Measurements from ENCODE around the gene SNAPC2.

Gene SNAPC2

GRCh38 chr19:7903244-7904073, 16.7 kb upstream of the SNAPC2 start, which contains the start of gene MAP2K7:
Gene MAP2K7 (plus strand): TSS chr19:7903877. CDS start chr19:7903945, 68 bp downstream.
- Histone ChIP-seq H3K4me3 (ENCODE audit: low read length) (peak within 1 kb of the TSS; percentile 75), H3K9me3 (replicated peaks; ENCODE audit: insufficient read depth, low read length) (no peaks in the 10 kb centered on the region), H3K4me1 (ENCODE audit: low read length) (peaks cover 14% of the 10 kb centered on the region; the same call in 1 of the 2 replicates), H4K20me1 (ENCODE audit: insufficient read depth, low read length) (peaks cover 19% of the 10 kb centered on the region), H3K79me2 (ENCODE audit: low read length) (peaks cover 50% of the 10 kb centered on the region), H3F3A (ENCODE audit: insufficient read depth, low read length) (no peaks in the 10 kb centered on the region), H3K9me2 (replicated peaks; ENCODE audit: insufficient read depth, low read length) (no peaks in the 10 kb centered on the region), H3K27ac (ENCODE audit: low read length) (no peak within 1 kb of the TSS; the same call in 1 of the 2 replicates), H3K36me3 (replicated peaks; ENCODE audit: insufficient read depth, low read length) (no peaks in the 10 kb centered on the region), H3K27me3 (replicated peaks; ENCODE audit: insufficient read depth, low read length) (peaks cover 17% of the 10 kb centered on the region; the same call in 1 of the 2 replicates), H3K9ac (ENCODE audit: low read length) (peak within 1 kb of the TSS; percentile 65), H3K4me2 (ENCODE audit: low read depth, low read length) (peak within 1 kb of the TSS; percentile 98), H2AFZ (ENCODE audit: low read length) (peak within 1 kb of the TSS; percentile 86)
- DNase-seq = peak; percentile 100
- TF ChIP-seq EZH2 (optimal IDR thresholded peaks at IDR 0.05; ENCODE audit: low read depth, low read length) (no peak), CTCF (IDR thresholded peaks at IDR 0.05; ENCODE audit: low read length) (peak; percentile 84)

- Histone ChIP-seq H2AFZ (ENCODE audit: low read length) (no peak overlapping the region), H4K20me1 (ENCODE audit: insufficient read depth, low read length) (peaks cover 19% of the 10 kb centered on the region), H3K27me3 (replicated peaks; ENCODE audit: insufficient read depth, low read length) (peaks cover 10% of the 10 kb centered on the region; the same call in 1 of the 2 replicates), H3F3A (ENCODE audit: insufficient read depth, low read length) (no peaks in the 10 kb centered on the region), H3K9me2 (replicated peaks; ENCODE audit: insufficient read depth, low read length) (no peaks in the 10 kb centered on the region), H3K36me3 (replicated peaks; ENCODE audit: insufficient read depth, low read length) (no peaks in the 10 kb centered on the region), H3K9ac (ENCODE audit: low read length) (peak overlapping the region; percentile 56), H3K4me2 (ENCODE audit: low read depth, low read length) (peak overlapping the region; percentile 94), H3K9me3 (replicated peaks; ENCODE audit: insufficient read depth, low read length) (no peaks in the 10 kb centered on the region), H3K79me2 (ENCODE audit: low read length) (peaks cover 59% of the 10 kb centered on the region), H3K27ac (ENCODE audit: low read length) (no peak overlapping the region), H3K4me3 (ENCODE audit: low read length) (peak overlapping the region; percentile 75), H3K4me1 (ENCODE audit: low read length) (peaks cover 14% of the 10 kb centered on the region; the same call in 1 of the 2 replicates)
- TF ChIP-seq EZH2phosphoT487 (IDR thresholded peaks at IDR 0.05; ENCODE audit: low read length) = no peak
- TF ChIP-seq EZH2 (optimal IDR thresholded peaks at IDR 0.05; ENCODE audit: low read depth, low read length) = no peak
- no peak for TF ChIP-seq CTCF (IDR thresholded peaks at IDR 0.05; ENCODE audit: low read length)
- peak; percentile 42 for DNase-seq
These were observed 15.8 kb upstream of the SNAPC2 start for GRCh38 chr19:7904074-7905020.

- Histone ChIP-seq H3K9me2 (replicated peaks; ENCODE audit: insufficient read depth, low read length) (no peaks in the 10 kb centered on the region), H3K4me1 (ENCODE audit: low read length) (peaks cover 14% of the 10 kb centered on the region; the same call in 1 of the 2 replicates), H4K20me1 (ENCODE audit: insufficient read depth, low read length) (peaks cover 20% of the 10 kb centered on the region), H3K36me3 (replicated peaks; ENCODE audit: insufficient read depth, low read length) (no peaks in the 10 kb centered on the region), H3K4me2 (ENCODE audit: low read depth, low read length) (peak overlapping the region; percentile 94; the same call in 1 of the 2 replicates), H3K9ac (ENCODE audit: low read length) (peak overlapping the region; percentile 56; the same call in 1 of the 2 replicates), H3K79me2 (ENCODE audit: low read length) (peaks cover 60% of the 10 kb centered on the region), H3K4me3 (ENCODE audit: low read length) (peak overlapping the region; percentile 75; the same call in 1 of the 2 replicates), H3K9me3 (replicated peaks; ENCODE audit: insufficient read depth, low read length) (no peaks in the 10 kb centered on the region), H2AFZ (ENCODE audit: low read length) (no peak overlapping the region), H3K27ac (ENCODE audit: low read length) (no peak overlapping the region), H3F3A (ENCODE audit: insufficient read depth, low read length) (no peaks in the 10 kb centered on the region), H3K27me3 (replicated peaks; ENCODE audit: insufficient read depth, low read length) (peaks cover 7% of the 10 kb centered on the region; the same call in 1 of the 2 replicates)
- TF ChIP-seq EZH2 (optimal IDR thresholded peaks at IDR 0.05; ENCODE audit: low read depth, low read length) (no peak), CTCF (IDR thresholded peaks at IDR 0.05; ENCODE audit: low read length) (no peak), EZH2phosphoT487 (IDR thresholded peaks at IDR 0.05; ENCODE audit: low read length) (no peak)
- no peak for DNase-seq
These were observed 14.9 kb upstream of the SNAPC2 start for GRCh38 chr19:7905268-7905667.
